ENCODE data around the gene RSPO1. TPM values are rescaled to one million over a fixed set of nuclear protein-coding genes. Genes with fewer than 3 reads are reported as not detected.

The RSPO1 gene
- total and polyA plus RNA-seq, 2 of the 4 experiments (the other 2 are of a cell fraction): not detected

GRCh38 chr1:37662031-37662755 lies 27.5 kb upstream of the RSPO1 start:
- Histone ChIP-seq H3K36me3 (ENCODE audit: control insufficient read depth, insufficient read depth, low read length) (no peaks in the 10 kb centered on the region), H3K9ac (ENCODE audit: low read depth, low read length) (no peak overlapping the region), H3K27me3 (ENCODE audit: control insufficient read depth, insufficient read depth, low read length) (peaks cover 48% of the 10 kb centered on the region), H3K4me3 (ENCODE audit: insufficient read depth, low read depth, low read length) (no peak overlapping the region), H4K20me1 (ENCODE audit: insufficient read depth, low read length) (no peaks in the 10 kb centered on the region), H4K5ac (ENCODE audit: low read depth, low read length) (no peak overlapping the region), H2AK5ac (ENCODE audit: low read depth, low read length) (no peak overlapping the region), H3K4ac (ENCODE audit: low read depth, low read length) (no peak overlapping the region), H3K4me1 (ENCODE audit: control insufficient read depth, insufficient read depth, low read length) (no peaks in the 10 kb centered on the region), H3K14ac (replicated peaks; ENCODE audit: low read depth, low read length) (no peak overlapping the region), H3K27ac (ENCODE audit: insufficient read depth, low read length) (no peak overlapping the region), H3K9me3 (ENCODE audit: control insufficient read depth, insufficient read depth, low read length) (no peaks in the 10 kb centered on the region), H2BK20ac (ENCODE audit: low read depth, low read length) (no peak overlapping the region), H3K4me2 (ENCODE audit: low read depth, low read length) (no peak overlapping the region), H3K9me1 (ENCODE audit: insufficient read depth, low read length) (no peaks in the 10 kb centered on the region), H4K8ac (ENCODE audit: low read depth in 2 of 2, low read length in 2 of 2) (no peak overlapping the region), H3K23ac (ENCODE audit: low read depth, low read length) (no peak overlapping the region), H3K56ac (ENCODE audit: extremely low read depth, insufficient read depth, low read length) (no peak overlapping the region), H3K18ac (ENCODE audit: low read depth, low read length) (no peak overlapping the region), H2BK120ac (ENCODE audit: low read depth, low read length) (no peak overlapping the region), H2BK15ac (ENCODE audit: low read depth, low read length) (no peak overlapping the region), H3K79me1 (ENCODE audit: low read depth in 1 of 2, low read length in 2 of 2) (no peaks in the 10 kb centered on the region), H2AK9ac (replicated peaks; ENCODE audit: low read depth, low read length, poor library complexity) (no peak overlapping the region), H4K91ac (ENCODE audit: insufficient read depth, low read depth, low read length) (no peak overlapping the region), H2BK5ac (ENCODE audit: low read depth, low read length, poor library complexity, severe bottlenecking) (no peak overlapping the region), H2AFZ (replicated peaks; ENCODE audit: low read length, poor library complexity) (no peak overlapping the region)
- dilution Hi-C loops (cut with HindIII; ENCODE audit: low sequenced_read_pairs, unreplicated experiment): no loop called here
- ChIA-PET POLR2A (ENCODE audit: unreplicated experiment) (no interaction called here), CTCF (interaction anchor here (0.8 kb wide), 1 partner anchor 56 kb away, joined by 3 read pairs; no protein-coding TSS in a partner anchor)
- in situ Hi-C loops (cut with MboI; ENCODE audit: low sequenced_read_pairs): no loop called here
- ATAC-seq (ENCODE audit: low read depth) (no peak), DNase-seq (no peak)
- 80% methylated on average over 1 of the region's 11 CpGs; no CpG with 5 or more reads in 1 of the 2 experiments for WGBS, 2 experiments (ENCODE audit: extremely low coverage in 2 of 2, insufficient read length in 1 of 2)
- intact Hi-C loops (cut with micrococcal nuclease): no loop called here
- BruUV-seq (replicated peaks): no TSS peak
- TF ChIP-seq MAFK (IDR thresholded peaks at IDR 0.05; ENCODE audit: low read depth, low read length) (no peak), RFX5 (IDR thresholded peaks at IDR 0.05; ENCODE audit: low read depth, low read length) (no peak), MXI1 (IDR thresholded peaks at IDR 0.05; ENCODE audit: borderline replicate concordance, low read depth, low read length) (no peak), POLR2A (IDR thresholded peaks at IDR 0.05; ENCODE audit: low read depth, low read length) (no peak), SMC3 (IDR thresholded peaks at IDR 0.05; ENCODE audit: low read depth, low read length) (no peak), BHLHE40 (IDR thresholded peaks at IDR 0.05; ENCODE audit: low read depth, low read length) (no peak), RCOR1 (IDR thresholded peaks at IDR 0.05; ENCODE audit: insufficient replicate concordance, low read length) (no peak), NFE2L2 (IDR thresholded peaks at IDR 0.05; ENCODE audit: low read depth, low read length) (no peak), FOS (IDR thresholded peaks at IDR 0.05; ENCODE audit: low read depth, low read length) (no peak), CHD1 (IDR thresholded peaks at IDR 0.05; ENCODE audit: low read depth, low read length) (no peak), RAD21 (IDR thresholded peaks at IDR 0.05; ENCODE audit: low read length) (no peak), CEBPB (IDR thresholded peaks at IDR 0.05; ENCODE audit: low read depth, low read length) (no peak), MAZ (IDR thresholded peaks at IDR 0.05; ENCODE audit: borderline replicate concordance, low read depth, low read length) (no peak)
- TF ChIP-seq, protein P1, sequence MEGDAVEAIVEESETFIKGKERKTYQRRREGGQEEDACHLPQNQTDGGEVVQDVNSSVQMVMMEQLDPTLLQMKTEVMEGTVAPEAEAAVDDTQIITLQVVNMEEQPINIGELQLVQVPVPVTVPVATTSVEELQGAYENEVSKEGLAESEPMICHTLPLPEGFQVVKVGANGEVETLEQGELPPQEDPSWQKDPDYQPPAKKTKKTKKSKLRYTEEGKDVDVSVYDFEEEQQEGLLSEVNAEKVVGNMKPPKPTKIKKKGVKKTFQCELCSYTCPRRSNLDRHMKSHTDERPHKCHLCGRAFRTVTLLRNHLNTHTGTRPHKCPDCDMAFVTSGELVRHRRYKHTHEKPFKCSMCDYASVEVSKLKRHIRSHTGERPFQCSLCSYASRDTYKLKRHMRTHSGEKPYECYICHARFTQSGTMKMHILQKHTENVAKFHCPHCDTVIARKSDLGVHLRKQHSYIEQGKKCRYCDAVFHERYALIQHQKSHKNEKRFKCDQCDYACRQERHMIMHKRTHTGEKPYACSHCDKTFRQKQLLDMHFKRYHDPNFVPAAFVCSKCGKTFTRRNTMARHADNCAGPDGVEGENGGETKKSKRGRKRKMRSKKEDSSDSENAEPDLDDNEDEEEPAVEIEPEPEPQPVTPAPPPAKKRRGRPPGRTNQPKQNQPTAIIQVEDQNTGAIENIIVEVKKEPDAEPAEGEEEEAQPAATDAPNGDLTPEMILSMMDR (conservative IDR thresholded peaks at IDR 0.05; ENCODE audit: low read depth, low read length): no peak
- TF ChIP-seq, protein P2, sequence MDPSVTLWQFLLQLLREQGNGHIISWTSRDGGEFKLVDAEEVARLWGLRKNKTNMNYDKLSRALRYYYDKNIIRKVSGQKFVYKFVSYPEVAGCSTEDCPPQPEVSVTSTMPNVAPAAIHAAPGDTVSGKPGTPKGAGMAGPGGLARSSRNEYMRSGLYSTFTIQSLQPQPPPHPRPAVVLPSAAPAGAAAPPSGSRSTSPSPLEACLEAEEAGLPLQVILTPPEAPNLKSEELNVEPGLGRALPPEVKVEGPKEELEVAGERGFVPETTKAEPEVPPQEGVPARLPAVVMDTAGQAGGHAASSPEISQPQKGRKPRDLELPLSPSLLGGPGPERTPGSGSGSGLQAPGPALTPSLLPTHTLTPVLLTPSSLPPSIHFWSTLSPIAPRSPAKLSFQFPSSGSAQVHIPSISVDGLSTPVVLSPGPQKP (IDR thresholded peaks at IDR 0.05; ENCODE audit: borderline replicate concordance, low read depth, low read length): no peak
- TF ChIP-seq, protein P3, sequence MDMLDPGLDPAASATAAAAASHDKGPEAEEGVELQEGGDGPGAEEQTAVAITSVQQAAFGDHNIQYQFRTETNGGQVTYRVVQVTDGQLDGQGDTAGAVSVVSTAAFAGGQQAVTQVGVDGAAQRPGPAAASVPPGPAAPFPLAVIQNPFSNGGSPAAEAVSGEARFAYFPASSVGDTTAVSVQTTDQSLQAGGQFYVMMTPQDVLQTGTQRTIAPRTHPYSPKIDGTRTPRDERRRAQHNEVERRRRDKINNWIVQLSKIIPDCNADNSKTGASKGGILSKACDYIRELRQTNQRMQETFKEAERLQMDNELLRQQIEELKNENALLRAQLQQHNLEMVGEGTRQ (IDR thresholded peaks at IDR 0.05; ENCODE audit: low read depth, low read length): no peak

Measured in IMR-90 (cell line).